Liver (tissue), 9 donors: Measurements from ENCODE around the gene CCDC33. TPM values are rescaled to one million over a fixed set of nuclear protein-coding genes. Genes with fewer than 3 reads are reported as not detected.

Experiments
- DNase-seq: peaks from one replicate; pipeline ENCODE4 v3.0.0-alpha.2; 2017; ENCODE audit warnings: low spot score
- H3K27ac ChIP-seq, 2 donors: one replicate each; pipeline ENCODE4 v1.7.0; 2013; ENCODE audit warnings: inconsistent platforms in 2 of 2, low read length in 2 of 2, control low read depth in 1 of 2, low read depth in 1 of 2, mild to moderate bottlenecking in 1 of 2
- H3K27me3 ChIP-seq, 4 donors: one replicate each; pipeline versions ENCODE4 v1.6.1 to v1.7.0; 2013; ENCODE audit warnings: low read length in 3 of 4, inconsistent platforms in 1 of 4, mild to moderate bottlenecking in 1 of 4, moderate library complexity in 1 of 4; ENCODE audit not compliant: control insufficient read depth in 4 of 4, insufficient read depth in 4 of 4
- H3K36me3 ChIP-seq, 4 donors: one replicate each; pipeline versions ENCODE4 v1.6.1 to v1.7.0; 2013; ENCODE audit warnings: low read length in 3 of 4, mild to moderate bottlenecking in 3 of 4, low read depth in 1 of 4, moderate library complexity in 1 of 4; ENCODE audit not compliant: control insufficient read depth in 4 of 4, insufficient read depth in 3 of 4
- H3K4me1 ChIP-seq, 4 donors: one replicate each; pipeline versions ENCODE4 v1.6.1 to v1.7.0; 2013; ENCODE audit warnings: low read length in 3 of 4, mild to moderate bottlenecking in 3 of 4, moderate library complexity in 1 of 4; ENCODE audit not compliant: control insufficient read depth in 4 of 4, insufficient read depth in 4 of 4
- H3K4me3 ChIP-seq, 3 donors: one replicate each; pipeline versions ENCODE4 v1.6.1 to v1.7.0; 2013; ENCODE audit warnings: low read length in 3 of 3, control low read depth in 1 of 3, low read depth in 1 of 3, mild to moderate bottlenecking in 1 of 3
- H3K9ac ChIP-seq, 2 donors: one replicate each; pipeline ENCODE4 v1.7.0; 2013; ENCODE audit warnings: low read length in 2 of 2, mild to moderate bottlenecking in 2 of 2, moderate library complexity in 2 of 2, control low read depth in 1 of 2, low read depth in 1 of 2
- H3K9me3 ChIP-seq, 4 donors: one replicate each; pipeline versions ENCODE4 v1.6.1 to v1.7.0; 2013; ENCODE audit warnings: low read length in 3 of 4; ENCODE audit not compliant: control insufficient read depth in 4 of 4
- ATF3 ChIP-seq: IDR thresholded peaks from 2 replicates; pipeline ENCODE4 v1.6.1; 2016; ENCODE audit warnings: antibody characterized with exemption
- CTCF ChIP-seq: fragments of 150-350 bp; IDR thresholded peaks from 2 replicates; pipeline ENCODE4 v1.5.1; 2017; ENCODE audit warnings: improper control_type of control experiment, low read depth, low read length; ENCODE audit not compliant: missing input control
- EGR1 ChIP-seq, 2 donors: IDR thresholded peaks; 2 replicates each; pipeline ENCODE4 v1.6.1; 2016 to 2018; ENCODE audit warnings: antibody characterized with exemption in 2 of 2, low read depth in 2 of 2
- FOXA1 ChIP-seq: IDR thresholded peaks from 2 replicates; pipeline ENCODE4 v1.6.1; 2016; ENCODE audit warnings: antibody characterized with exemption
- FOXA2 ChIP-seq: IDR thresholded peaks from 2 replicates; pipeline ENCODE4 v1.6.1; 2016; ENCODE audit warnings: antibody characterized with exemption
- GABPA ChIP-seq, 2 donors: IDR thresholded peaks in 1 of 2; conservative IDR thresholded peaks in 1 of 2; 2 replicates each; pipeline ENCODE4 v1.6.1; 2016; ENCODE audit warnings: antibody characterized with exemption in 2 of 2, mild to moderate bottlenecking in 1 of 2, moderate library complexity in 1 of 2
- HNF4A ChIP-seq, 2 donors: conservative IDR thresholded peaks; 2 replicates each; pipeline ENCODE4 v1.6.1; 2016; ENCODE audit warnings: antibody characterized with exemption in 2 of 2, mild to moderate bottlenecking in 2 of 2
- HNF4G ChIP-seq: IDR thresholded peaks from 2 replicates; pipeline ENCODE4 v1.6.1; 2016; ENCODE audit warnings: antibody characterized with exemption
- JUND ChIP-seq, 2 donors: IDR thresholded peaks; 2 replicates each; pipeline ENCODE4 v1.6.1; 2016; ENCODE audit warnings: antibody characterized with exemption in 2 of 2
- MAX ChIP-seq: IDR thresholded peaks from 2 replicates; pipeline ENCODE4 v1.6.1; 2016; ENCODE audit warnings: antibody characterized with exemption
- NR2F2 ChIP-seq: IDR thresholded peaks from 2 replicates; pipeline ENCODE4 v1.6.1; 2016; ENCODE audit warnings: antibody characterized with exemption
- RAD21 ChIP-seq, 2 donors: IDR thresholded peaks; 2 replicates each; pipeline ENCODE4 v1.6.1; 2016; ENCODE audit warnings: antibody characterized with exemption in 2 of 2, mild to moderate bottlenecking in 2 of 2
- REST ChIP-seq: IDR thresholded peaks from 2 replicates; pipeline ENCODE4 v1.6.1; 2016; ENCODE audit warnings: antibody characterized with exemption, mild to moderate bottlenecking
- RXRA ChIP-seq, 2 donors: IDR thresholded peaks; 2 replicates each; pipeline ENCODE4 v1.6.1; 2017 to 2018; ENCODE audit warnings: antibody characterized with exemption in 2 of 2, mild to moderate bottlenecking in 1 of 2
- SP1 ChIP-seq: IDR thresholded peaks from 2 replicates; pipeline ENCODE4 v1.6.1; 2018; ENCODE audit warnings: antibody characterized with exemption, mild to moderate bottlenecking
- TAF1 ChIP-seq: conservative IDR thresholded peaks from 2 replicates; pipeline ENCODE4 v1.6.1; 2016; ENCODE audit warnings: antibody characterized with exemption, mild to moderate bottlenecking
- YY1 ChIP-seq: IDR thresholded peaks from 2 replicates; pipeline ENCODE4 v1.6.1; 2016; ENCODE audit warnings: antibody characterized with exemption, mild to moderate bottlenecking
- ZBTB33 ChIP-seq: IDR thresholded peaks from 2 replicates; pipeline ENCODE4 v1.6.1; 2016; ENCODE audit warnings: antibody characterized with exemption
- WGBS: extraction: QIAGEN DNeasy Blood & Tissue Kit; methylation state at CpG from one replicate; pipeline ENCODE4 v1.1.7; 2013; 5-methylcytosine and 5-hydroxymethylcytosine counted together
- polyA plus RNA-seq, 2 donors: library from polyadenylated mRNA; stranded (reverse) in 1 of 2; unstranded in 1 of 2; fragments of 200-250 nt in 1 of 2; fragments of >200 nt in 1 of 2; fragmentation: Nextera tagmentation in 1 of 2; extraction: Ambion mirVana in 1 of 2; gene quantifications; one replicate each; pipeline versions ENCODE4 v1.2.1 to v1.2.3, GENCODE V29; 2013 to 2015
- total RNA-seq, 2 donors: library from RNA; depleted of rRNA; stranded (reverse); fragments of >200 nt; gene quantifications; one replicate each; pipeline ENCODE4 v1.2.3, GENCODE V29; 2014
- donor health status: healthy.
- donor health status: healthy.
- donor health status: healthy.
- donor health status: healthy.
- donor health status: healthy.

The CCDC33 gene
- total and polyA plus RNA-seq, 4 donors, result not detected

GRCh38 chr15:74327756-74328155 lies 91.6 kb downstream of the CCDC33 start:
- H3K36me3 ChIP-seq, result no peaks in the 10 kb centered on the region
- H3K4me1 ChIP-seq, result no peaks in the 10 kb centered on the region
- no peak overlapping the region for H3K9ac ChIP-seq
- H3K9me3 ChIP-seq, result no peaks in the 10 kb centered on the region
- TF ChIP-seq EGR1 (IDR thresholded peaks at IDR 0.05; ENCODE audit: low read depth in 2 of 2), result no peak
- TF ChIP-seq MAX, result no peak
- TF ChIP-seq FOXA2, result no peak
- TF ChIP-seq RXRA (IDR thresholded peaks at IDR 0.05), result no peak
- TF ChIP-seq ZBTB33, result no peak
- no peak for TF ChIP-seq RAD21 (IDR thresholded peaks at IDR 0.05)
- TF ChIP-seq ATF3, result no peak
- no peak for TF ChIP-seq JUND (IDR thresholded peaks at IDR 0.05)
- TF ChIP-seq HNF4G, result no peak
- no peak for TF ChIP-seq REST
- TF ChIP-seq FOXA1, result no peak
- no peak for TF ChIP-seq HNF4A (conservative IDR thresholded peaks at IDR 0.05)
- TF ChIP-seq TAF1, result no peak
- TF ChIP-seq NR2F2, result no peak
- TF ChIP-seq SP1, result no peak
- no peak for TF ChIP-seq GABPA (IDR thresholded peaks at IDR 0.05 in 1 of 2, conservative IDR thresholded peaks at IDR 0.05 in 1 of 2)
- TF ChIP-seq CTCF, result no peak
- TF ChIP-seq YY1, result no peak
- H3K27me3 ChIP-seq, result no peaks in the 10 kb centered on the region
- no peak overlapping the region for H3K27ac ChIP-seq
- 87% methylated on average over 6 of the region's 6 CpGs for WGBS
- no peak overlapping the region for H3K4me3 ChIP-seq
- DNase-seq, result no peak
